ENCODE results near the gene OAS1.
"Not testable (repeated sequence)": the region's sequence is repeated elsewhere in the genome, so short reads cannot be mapped to it uniquely, and the experiment has no call there.

The OAS1 gene

GRCh38 chr12:112937741-112938719 is 31.3 kb downstream of the OAS1 start, which contains the start of gene OAS3:
OAS3 (plus strand) TSS chr12:112938474; CDS start chr12:112938531, 57 bp downstream.
- DNase-seq = peak; percentile 81

GRCh38 chr12:112938751-112939150 is 32.0 kb downstream of the OAS1 start:
- no peak for DNase-seq

- no peak for DNase-seq
Observed at GRCh38 chr12:112939761-112940381, 33.1 kb downstream of the OAS1 start.

GRCh38 chr12:112941528-112942335 is 35.0 kb downstream of the OAS1 start:
- no peak for DNase-seq

GRCh38 chr12:112942572-112942971 is 35.8 kb downstream of the OAS1 start:
- DNase-seq = no peak

GRCh38 chr12:112944024-112944690 is 37.4 kb downstream of the OAS1 start:
- DNase-seq = no peak

GRCh38 chr12:112945515-112945914 is 38.8 kb downstream of the OAS1 start:
- DNase-seq = no peak

GRCh38 chr12:112946236-112947000 is 39.7 kb downstream of the OAS1 start:
- DNase-seq = no peak

GRCh38 chr12:112947314-112947713 is 40.6 kb downstream of the OAS1 start:
- DNase-seq = no peak

GRCh38 chr12:112947761-112948160 is 41.0 kb downstream of the OAS1 start:
- no peak for DNase-seq

- DNase-seq = no peak
Observed at GRCh38 chr12:112948806-112949205, 42.0 kb downstream of the OAS1 start.

- DNase-seq = no peak
Observed at GRCh38 chr12:112950701-112951100, 43.9 kb downstream of the OAS1 start.

- not testable (repeated sequence) for DNase-seq
Observed at GRCh38 chr12:112957125-112957524, 50.4 kb downstream of the OAS1 start.

- no peak for DNase-seq
Observed at GRCh38 chr12:112961074-112961473, 54.3 kb downstream of the OAS1 start.

- no peak for DNase-seq
Observed at GRCh38 chr12:112961536-112961935, 54.8 kb downstream of the OAS1 start.

- DNase-seq = no peak
Observed at GRCh38 chr12:112962561-112962960, 55.8 kb downstream of the OAS1 start.

GRCh38 chr12:112963227-112963861 is 56.6 kb downstream of the OAS1 start:
- DNase-seq = no peak

- no peak for DNase-seq
Observed at GRCh38 chr12:112964067-112964670, 57.4 kb downstream of the OAS1 start.

- DNase-seq = no peak
Observed at GRCh38 chr12:112964915-112965314, 58.2 kb downstream of the OAS1 start.

- DNase-seq = no peak
Observed at GRCh38 chr12:112965643-112966042, 58.9 kb downstream of the OAS1 start.

GRCh38 chr12:112967306-112967705 is 60.5 kb downstream of the OAS1 start:
- DNase-seq = no peak
